ENCODE measurements around the gene RLN3.

RLN3 gene

DNA sequence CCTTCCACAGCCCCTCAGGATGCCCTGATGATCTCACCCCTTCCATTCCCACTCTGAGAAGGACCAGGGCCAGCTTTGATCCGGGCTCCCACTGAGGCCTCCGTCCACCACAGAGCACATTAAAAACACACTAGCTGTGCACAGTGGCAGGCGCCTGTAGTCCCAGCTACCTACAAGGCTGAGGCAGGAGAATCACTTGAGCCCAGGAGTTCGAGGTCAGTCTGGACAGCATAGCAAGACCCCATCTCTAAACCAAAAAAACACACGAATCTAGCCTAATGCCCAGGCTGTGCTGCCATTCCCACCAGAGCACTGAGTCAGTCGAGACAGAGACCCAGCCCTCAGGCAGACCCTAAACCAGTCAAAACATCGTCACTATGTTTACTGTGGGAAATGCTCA lies 35.9 kb upstream of the RLN3 start:
- H3K4me3 ChIP-seq = no peak overlapping the region
- no peak overlapping the region for H3K27ac ChIP-seq

DNA sequence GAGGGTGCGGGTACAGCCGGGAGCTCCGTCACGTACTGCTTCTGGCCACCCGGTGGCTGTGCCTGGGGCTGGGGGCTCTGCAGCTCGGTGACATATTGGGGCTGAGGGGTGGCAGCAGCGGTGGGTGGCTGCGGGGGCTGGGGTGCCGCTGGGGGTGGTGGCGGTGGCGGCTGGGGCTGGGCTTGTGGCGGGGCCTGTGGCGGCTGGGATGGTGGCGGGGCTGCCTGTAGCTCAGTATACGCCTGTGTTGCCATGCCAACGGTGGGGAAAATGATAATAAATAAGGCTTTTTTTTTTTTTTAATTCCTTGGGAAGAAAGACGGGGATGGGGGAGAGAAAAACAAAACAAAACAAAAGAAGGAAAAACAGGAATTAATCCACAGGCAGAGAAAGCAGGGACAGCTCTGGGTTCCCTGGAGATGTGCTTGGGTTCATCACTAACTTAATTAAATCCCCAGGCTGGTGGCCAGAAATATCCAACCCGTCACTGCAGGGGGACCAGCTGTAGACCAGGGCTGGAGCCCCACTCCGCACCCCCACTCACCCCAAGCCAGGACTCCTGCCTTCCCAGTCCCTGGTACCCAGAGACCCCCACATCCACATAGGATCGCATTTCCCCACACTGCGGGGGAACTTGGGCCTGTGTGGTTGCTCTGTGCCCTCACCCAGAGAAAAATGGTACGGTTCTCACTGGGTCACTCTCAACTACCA lies 34.2 kb upstream of the RLN3 start:
- peak overlapping the region in 1 of 21 experiments; percentile 24 for H3K27ac ChIP-seq

DNA sequence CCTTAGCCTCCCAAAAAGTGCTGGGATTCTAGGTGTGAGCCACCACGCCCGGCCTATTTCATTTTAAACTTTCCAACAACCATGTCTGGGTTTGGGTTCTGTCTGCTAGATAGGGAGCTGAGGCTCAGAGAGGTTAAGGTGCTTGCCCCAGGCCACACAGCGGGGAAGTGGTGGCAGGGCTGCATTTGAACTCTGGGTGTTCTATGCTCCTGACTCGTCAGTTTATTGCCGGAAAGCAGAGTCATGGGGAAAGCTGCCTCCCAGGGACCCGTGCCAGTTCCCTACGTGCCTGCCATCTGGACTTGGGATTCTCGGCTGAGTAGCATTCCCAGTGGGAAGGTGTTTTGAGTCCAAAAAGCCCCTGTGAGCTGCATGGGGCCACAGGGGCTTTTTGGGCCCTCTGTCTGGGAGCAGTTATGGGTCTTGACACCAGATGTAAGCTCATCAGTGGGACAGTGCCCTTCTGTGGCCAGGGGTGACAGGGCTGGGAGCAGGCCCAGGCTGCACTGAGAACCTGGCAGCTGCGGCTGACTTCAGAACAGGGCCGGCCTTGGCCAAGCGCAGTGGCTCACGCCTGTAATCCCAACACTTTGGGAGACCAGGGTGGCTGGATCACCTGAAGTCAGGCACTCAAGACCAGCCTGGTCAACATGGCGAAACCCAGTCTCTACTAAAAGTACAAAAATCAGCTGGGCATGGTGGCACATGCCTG lies 32.8 kb upstream of the RLN3 start:
- Histone ChIP-seq H3K27ac (peak overlapping the region in 3 of 21 experiments; percentile 4 to 42 (median 17)), H3K4me3 (no peak overlapping the region)

More for the DNA sequence above, 34.2 kb upstream of the RLN3 start:
- no peak overlapping the region for H3K4me3 ChIP-seq

DNA sequence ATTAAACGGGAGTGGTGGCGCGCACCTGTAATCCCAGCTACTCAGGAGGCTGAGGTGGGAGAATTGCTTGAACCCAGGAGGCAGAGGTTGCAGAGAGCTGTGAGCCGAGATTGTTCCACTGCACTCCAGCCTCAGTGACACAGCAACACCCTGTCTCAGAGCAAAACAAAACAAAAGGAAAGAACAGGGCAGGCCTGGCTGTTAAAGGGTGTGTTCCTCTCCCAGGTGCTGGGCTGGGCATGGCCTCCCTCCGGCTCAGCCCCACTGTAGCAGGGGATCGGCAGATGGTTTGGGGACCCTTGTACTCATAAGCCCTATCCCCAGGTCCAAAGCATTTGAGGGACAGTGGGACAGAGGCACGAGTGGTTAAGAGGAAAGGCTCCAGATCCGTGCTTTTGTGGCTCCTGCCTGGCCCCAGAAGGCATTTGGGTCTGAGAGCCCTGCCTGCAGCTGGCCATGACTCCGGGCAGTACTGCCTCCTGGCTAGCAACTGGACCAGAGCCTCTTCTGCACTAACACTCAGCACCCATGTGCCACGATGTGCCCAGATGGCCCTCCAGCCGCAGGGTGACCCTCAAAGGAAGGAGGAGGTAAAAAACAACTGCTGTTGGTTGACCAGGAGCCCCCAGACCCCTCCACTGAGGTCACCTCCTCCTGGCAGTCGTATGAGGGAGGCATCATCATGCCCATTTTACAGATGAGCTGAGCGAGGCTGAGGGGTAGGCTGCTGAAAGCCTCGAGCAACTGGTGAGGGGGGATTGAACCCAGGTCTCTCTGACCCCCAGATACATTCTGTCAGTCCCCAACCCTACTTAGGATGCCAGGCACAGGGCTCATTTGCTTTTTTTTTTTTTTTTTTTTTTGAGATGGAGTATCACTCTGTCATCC lies 31.8 kb upstream of the RLN3 start:
- Histone ChIP-seq H3K27ac (peak overlapping the region in 1 of 21 experiments; percentile 36), H3K4me3 (no peak overlapping the region)

DNA sequence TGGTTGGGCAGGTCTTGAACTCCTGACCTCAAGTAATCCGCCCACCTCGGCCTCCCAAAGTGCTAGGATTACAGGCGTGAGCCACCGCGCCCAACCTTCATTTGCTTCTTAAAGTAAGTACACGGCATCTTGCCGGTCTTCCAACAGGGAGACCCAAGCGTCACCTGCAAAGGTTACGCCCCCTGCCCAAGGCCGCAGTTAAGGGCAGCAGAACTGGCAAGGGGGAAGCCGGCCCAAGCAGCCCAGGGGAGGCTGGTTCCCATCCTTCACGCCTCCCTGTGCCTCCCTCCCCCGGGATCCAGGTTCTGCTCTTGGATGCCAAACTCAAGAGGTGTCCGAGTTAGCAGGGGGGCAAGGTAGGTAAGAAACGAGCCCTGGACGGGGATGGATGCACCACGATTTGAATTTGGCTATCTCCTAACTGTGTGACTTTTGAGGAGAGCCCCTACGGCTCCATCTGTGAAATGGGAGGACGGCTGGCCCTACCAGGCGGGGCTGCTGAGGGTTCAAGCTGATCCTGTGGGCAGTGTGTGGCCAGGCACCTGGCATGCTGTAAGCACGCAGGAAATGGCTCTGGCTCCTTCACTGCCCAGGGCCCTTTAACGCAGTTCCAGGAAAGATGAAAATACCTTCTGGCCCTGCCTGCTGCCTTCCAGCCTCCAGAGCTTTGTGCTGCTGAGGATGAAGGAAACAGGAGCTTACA lies 30.9 kb upstream of the RLN3 start:
- Histone ChIP-seq H3K27ac (peak overlapping the region in 2 of 21 experiments; percentile 6 to 50), H3K4me3 (no peak overlapping the region)

DNA sequence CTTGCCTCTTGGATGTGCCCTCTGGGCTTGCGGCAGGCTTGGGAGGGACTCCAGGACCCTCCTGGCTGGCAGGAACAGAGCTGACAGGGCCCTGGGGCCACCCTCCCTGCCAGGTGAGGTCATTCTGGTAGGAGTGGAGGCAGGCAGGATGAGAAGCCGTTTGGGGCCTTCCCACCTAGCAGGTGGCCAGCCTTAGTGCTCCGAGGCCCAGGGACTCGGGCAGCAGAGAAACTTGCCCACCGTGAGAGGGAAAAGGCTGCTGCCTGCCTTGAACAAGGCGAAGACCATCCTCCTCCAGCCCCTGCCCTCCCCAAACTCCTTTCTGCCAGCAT lies 30.4 kb upstream of the RLN3 start:
- H3K4me3 ChIP-seq = no peak overlapping the region
- peak overlapping the region in 4 of 21 experiments; percentile 6 to 50 (median 27) for H3K27ac ChIP-seq

DNA sequence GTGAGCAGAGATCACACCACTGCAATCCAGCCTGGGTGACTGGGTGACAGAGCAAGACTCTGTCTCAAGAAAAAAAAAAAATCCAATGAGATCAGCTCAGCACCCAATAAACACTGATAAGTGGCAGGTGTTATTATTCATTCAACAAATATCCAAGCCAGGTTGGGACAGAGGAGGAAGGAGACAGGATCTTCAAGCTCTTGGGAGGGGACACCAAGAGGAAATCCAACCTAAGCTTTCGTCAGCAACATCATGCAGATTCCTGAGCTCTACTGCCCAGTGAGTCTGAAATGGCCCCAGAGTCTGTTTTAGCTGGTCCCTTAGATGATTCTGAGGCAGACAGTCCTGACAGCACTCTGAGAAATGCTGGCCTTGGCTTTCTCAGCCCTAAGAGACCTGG lies 29.5 kb upstream of the RLN3 start:
- no peak overlapping the region for H3K4me3 ChIP-seq
- H3K27ac ChIP-seq = peak overlapping the region in 2 of 21 experiments; percentile 11 to 61

DNA sequence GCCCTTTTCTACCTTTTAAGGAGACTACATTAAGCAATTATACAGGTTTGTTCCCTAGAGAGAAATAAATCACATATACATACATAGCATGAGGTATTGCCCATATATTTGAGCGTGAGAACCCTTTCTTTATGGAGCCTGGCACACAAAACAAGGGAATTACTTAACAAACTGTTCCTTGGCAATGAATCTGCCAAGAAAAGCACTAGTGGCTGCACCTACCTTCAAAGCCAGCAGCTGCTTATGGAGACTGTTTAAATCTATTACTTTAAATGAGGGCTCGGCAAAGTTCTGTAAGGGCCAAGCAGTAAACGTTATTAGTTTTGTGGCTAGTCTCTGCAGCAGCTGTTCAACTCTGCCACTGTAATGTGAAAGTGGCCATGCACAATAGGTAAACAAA lies 28.9 kb upstream of the RLN3 start:
- Histone ChIP-seq H3K4me3 (no peak overlapping the region), H3K27ac (peak overlapping the region in 1 of 21 experiments; percentile 61)

DNA sequence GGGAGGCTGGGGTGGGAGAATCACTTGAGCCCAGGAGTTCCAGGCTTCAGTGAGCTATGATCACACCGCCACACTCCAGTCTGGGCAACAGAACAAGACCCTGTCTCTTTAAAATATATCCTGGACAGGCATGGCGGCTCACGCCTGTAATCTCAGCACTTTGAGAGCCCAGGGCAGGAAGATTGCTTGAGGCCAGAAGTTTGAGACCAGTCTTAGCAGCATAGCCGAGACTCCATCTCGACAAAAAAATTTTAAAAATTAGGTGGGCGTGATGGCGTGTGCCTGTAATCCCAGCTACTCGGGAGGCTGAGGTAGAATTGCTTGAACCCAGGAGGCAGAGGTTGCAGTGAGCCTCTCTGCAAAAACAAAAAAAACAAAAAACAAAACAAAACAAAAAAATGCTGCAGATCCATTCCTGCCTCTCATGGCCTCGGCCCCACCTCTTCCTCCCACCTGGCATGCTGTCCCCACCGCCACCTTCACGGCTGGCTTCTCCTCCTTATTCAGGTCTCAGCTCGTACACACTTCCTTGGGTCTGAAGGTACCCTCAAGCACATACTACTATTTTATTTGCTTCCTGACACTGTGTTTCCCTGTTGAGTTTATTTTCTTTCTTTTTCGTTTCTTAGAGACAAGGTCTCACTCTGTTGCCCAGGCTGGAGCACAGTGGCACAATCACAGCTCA lies 27.1 kb upstream of the RLN3 start:
- Histone ChIP-seq H3K4me3 (no peak overlapping the region), H3K27ac (peak overlapping the region in 13 of 21 experiments; percentile 3 to 100 (median 39))

DNA sequence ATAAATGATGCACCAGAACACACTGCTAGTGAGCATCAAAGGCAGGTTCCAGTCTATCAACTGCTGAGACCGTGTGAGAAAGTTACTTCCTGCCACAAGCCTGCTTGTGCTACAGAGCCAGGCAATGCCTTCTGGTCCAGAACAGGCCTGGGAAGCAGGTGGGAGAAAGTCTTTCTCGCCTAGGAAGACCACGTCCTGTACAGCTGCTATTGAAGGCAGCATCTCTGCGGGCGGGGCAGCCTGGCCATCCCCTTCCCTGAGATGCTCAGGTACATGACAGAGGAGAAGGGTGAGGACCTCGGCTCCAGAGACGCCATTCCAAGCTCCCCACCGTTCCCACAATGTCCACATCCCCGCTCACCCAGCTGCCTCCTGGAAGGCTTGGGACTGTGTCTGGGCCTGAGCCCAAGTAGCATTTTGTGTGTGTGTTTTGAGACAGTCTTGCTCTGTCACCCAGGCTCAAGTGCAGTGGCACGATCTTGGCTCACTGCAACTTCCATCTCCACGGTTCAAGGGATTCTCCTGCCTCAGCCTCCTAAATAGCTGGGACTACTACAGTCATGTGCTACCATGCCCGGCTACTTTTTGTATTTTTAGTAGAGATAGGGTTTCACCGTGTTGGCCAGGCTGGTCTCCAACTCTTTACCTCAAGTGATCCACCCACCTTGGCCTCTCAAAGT lies 25.2 kb upstream of the RLN3 start:
- Histone ChIP-seq H3K27ac (peak overlapping the region; percentile 18 to 100 (median 99)), H3K4me3 (no peak overlapping the region)

DNA sequence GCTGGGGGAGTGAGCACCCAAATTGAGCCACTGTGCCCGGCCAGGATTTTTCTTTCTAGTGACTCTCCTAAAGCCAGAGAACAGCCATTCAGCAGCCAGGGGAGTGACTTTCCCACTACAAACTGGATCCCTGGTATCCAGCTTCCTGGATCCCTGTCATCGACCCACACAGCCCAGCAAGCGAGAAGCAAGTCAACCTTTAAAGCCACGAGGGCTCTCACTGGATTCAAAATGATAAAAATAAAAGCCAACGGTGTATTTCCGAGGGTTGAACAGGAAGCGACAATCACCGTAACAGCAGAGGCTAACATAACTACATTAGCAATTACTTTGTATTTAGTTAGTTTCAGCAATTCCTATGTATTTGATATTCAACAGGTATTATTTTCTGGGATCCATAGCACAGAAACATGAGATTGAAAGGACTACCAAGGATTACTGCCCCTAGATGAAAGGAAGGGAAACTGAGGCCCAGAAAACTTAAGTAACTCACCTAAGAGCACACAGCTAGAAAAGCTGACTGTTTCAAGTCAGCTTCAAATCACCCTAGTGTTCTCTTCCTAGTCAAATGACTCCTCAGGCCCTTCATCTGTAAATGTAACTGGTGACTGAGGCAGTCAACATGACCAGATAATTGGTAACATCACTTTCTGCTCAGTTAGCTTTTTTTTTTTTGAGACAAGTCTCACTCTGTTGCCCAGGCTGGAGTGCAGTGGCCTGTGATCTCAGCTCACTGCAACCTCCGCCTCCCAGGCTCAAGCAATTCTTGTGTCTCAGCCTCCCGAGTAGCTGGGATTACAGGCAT lies 24.5 kb upstream of the RLN3 start:
- Histone ChIP-seq H3K4me3 (no peak overlapping the region), H3K27ac (peak overlapping the region in 20 of 21 experiments; percentile 21 to 100 (median 99))

DNA sequence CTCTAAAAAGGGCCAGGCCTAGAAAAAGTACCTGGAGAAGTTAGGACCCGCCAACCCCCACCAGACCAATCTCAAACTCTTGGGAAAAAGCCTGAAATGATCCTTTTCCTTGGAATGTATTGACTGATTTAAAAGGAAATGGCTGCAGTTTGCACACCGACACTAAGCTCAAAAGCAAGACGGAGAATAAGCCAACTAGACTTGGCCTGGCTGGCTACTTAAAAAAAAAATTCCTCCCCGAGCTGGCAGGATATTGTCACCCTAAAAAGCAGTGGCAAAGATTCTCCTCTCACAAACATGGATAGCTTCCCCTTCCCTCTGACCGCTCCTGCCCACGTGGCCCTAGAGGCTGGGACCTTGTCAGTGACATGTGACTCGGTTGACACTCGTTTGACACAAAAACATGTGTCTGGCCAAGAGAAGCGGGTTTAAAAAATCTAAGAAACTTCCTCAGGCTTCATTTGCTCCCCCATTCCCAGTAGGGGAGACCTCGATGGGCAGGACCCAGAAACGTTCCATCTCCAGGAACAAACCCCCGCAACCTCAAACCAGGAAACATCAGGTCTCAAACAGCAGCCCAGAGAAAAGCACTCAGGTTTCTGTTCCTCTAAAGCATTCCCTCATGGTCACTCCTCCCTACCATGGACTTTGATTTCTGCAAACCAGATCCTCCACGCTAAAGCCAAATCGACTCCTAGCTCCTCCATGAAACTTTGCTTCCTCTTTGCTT lies 23.2 kb upstream of the RLN3 start:
- H3K4me3 ChIP-seq = peak overlapping the region in 2 of 7 experiments; percentile 79 to 83
- H3K27ac ChIP-seq = peak overlapping the region in 20 of 21 experiments; percentile 24 to 100 (median 99)

DNA sequence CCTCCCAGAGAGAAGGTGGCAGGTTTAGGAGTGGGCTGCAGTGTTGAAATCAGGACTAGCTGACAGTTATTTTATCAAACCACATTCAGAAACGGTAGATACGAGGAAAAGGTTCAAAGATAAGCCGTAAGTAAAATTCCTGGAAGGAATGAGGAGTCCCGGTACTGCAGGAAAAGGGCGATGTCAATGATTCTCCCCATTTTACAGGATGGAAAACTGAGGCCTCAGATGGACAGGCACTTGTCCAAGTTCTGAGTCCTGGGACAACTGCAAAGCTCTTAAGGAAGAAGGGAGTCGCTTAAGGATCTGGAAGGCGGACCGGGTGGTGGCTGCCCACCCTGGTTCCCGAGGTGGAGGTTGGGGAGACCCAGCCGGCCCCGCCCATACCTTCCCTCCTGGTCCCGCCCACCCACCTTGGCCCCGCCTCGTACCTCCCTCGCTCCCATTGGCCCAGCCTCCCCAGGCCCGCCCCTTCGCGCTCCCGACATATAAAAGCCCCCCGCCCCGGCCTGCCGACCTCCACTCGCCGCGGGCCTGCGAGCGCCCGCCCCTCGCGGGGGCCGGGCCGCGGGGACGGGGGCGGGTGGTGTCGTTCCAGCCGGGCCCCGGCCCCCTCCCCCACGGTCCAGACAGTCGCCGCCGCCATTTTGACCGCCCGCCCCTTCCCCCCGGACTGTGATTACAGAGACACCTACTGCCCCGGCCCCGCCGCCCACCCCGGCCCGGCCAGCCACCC lies 22.4 kb upstream of the RLN3 start:
- H3K27ac ChIP-seq = peak overlapping the region; percentile 92 to 100 (median 99)

DNA sequence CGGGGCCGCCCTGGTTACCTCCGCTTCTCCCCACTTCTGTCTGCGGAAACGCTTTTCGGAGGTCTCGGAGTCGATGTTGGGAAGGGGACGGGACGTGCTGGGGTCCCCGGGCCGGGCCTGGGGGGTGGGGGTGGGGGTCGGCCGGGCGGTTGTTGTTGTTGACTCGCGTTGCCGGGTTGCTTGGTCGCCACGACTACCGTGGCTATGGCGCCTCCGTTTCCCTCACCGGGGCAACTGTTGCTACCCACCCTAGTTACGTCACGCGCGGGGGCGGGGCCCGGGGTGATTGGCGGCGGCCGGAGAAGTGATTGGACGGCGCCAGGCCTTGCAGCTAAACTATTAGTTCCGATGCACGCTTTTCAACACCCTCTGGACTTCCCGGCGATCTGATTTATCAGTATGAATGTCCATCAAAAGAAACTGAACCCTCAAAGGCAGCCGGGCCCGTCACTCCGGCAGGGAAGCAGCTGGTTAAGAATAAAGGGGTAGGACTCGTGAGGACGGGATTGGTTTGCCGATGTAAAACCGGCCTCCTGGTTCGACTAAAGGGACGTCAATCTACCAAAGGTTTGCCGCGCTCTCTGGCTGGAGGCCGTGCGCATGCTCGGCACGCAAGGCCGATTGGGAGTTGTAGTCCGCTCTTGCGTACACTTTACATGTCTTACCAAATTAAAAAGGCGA lies 21.7 kb upstream of the RLN3 start, which contains the start of gene RFX1:
Gene RFX1, minus strand, starts transcription at position 236 of the 681 bp plus-strand sequence. CDS start 12,477 bp downstream, outside the sequence.
- peak within 1 kb of the TSS; percentile 92 to 100 (median 99) for H3K27ac ChIP-seq
- H3K4me3 ChIP-seq = peak within 1 kb of the TSS; percentile 65 to 93 (median 79)

More for the DNA sequence above, 22.4 kb upstream of the RLN3 start:
- peak overlapping the region; percentile 62 to 93 (median 79) for H3K4me3 ChIP-seq

DNA sequence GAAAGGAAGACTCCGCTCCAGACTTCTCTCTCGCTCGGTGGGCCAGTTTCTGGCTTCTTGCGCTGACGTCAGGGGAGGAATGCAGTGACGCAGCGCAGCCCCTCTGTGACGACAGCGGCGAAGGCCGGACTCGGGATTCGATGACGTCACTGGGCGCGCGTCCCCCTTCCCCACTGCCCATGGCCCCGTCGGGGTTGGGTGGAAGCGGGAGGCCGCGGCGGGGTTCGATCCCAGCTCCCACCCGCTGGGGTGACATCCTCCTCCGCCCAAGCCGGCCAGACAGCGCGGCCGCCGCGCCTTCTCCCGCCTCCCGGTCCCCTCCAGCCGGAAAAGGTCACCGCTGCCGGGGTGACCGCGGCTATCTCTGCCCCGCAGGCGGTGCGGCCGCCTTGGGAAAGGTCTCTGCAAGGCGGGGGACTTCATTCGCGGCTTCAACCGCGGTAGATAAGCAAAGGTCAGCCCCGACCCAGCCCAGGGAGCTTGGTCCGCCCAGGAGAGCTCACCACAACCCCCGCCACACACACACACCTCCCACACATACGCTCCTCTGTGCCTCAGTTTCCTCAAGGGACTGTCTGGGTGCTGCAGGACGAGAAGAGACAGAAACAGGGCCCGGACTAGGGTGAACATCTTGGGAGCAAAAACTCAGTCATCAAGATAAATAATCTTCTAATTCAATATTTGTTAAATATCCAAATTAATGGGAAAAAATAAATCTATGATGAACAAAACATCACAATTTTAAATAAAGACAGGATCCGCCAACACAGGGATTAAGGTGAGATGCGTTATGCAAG lies 21.0 kb upstream of the RLN3 start:
- H3K27ac ChIP-seq = peak overlapping the region; percentile 74 to 100 (median 99)
- peak overlapping the region; percentile 65 to 93 (median 79) for H3K4me3 ChIP-seq
